ENCODE measurements around the gene PIEZO1. TPM values are rescaled to one million over a fixed set of nuclear protein-coding genes. Genes with fewer than 3 reads are reported as not detected.

PIEZO1 gene
- total and polyA plus RNA-seq, 10 donors, result 145 to 385 (median 201) TPM

DNA sequence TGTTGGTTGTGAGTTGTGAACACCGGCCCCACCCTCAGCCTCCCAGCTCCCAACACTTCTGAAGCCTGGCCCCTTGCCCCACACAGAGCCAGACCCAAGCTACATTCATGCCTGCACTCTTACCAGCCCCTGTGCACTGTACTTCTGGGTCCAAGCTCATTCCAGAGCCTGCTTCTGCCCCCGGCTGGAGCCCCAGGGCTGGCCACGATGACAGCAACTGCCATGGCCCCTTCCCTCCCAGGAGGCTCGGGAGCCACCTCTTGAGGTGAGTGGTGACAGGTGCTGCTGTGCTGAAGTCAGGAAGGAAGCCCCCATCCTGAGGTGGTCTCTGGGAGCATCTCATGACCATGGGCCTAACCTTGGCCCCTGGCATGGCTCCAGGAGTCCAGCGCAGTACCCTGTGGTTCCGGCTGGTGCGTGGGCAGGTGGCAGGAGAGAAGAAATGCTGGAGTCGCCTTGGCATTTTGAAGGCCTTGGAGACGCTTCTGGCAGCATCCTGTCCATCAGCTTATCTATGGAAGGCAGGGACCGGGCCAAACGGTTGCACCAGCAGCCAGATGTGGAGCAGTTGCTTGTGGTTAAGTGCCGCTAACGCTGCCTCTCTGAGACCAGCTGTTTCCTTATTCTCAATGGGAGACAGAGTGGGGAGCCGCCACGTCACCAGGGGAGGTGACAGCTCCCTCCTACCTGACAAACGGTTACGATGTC lies 14.7 kb upstream of the PIEZO1 start:
- TF ChIP-seq POLR2AphosphoS5 (IDR thresholded peaks at IDR 0.05) (no peak), POLR2A (IDR thresholded peaks at IDR 0.05) (no peak)
- TF ChIP-seq, protein P1, sequence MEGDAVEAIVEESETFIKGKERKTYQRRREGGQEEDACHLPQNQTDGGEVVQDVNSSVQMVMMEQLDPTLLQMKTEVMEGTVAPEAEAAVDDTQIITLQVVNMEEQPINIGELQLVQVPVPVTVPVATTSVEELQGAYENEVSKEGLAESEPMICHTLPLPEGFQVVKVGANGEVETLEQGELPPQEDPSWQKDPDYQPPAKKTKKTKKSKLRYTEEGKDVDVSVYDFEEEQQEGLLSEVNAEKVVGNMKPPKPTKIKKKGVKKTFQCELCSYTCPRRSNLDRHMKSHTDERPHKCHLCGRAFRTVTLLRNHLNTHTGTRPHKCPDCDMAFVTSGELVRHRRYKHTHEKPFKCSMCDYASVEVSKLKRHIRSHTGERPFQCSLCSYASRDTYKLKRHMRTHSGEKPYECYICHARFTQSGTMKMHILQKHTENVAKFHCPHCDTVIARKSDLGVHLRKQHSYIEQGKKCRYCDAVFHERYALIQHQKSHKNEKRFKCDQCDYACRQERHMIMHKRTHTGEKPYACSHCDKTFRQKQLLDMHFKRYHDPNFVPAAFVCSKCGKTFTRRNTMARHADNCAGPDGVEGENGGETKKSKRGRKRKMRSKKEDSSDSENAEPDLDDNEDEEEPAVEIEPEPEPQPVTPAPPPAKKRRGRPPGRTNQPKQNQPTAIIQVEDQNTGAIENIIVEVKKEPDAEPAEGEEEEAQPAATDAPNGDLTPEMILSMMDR (IDR thresholded peaks at IDR 0.05 in 8 of 11, conservative IDR thresholded peaks at IDR 0.05 in 3 of 11), result no peak
- DNase-seq, result no peak
- Histone ChIP-seq H3K9me3 (no peaks in the 10 kb centered on the region), H3K36me3 (no peaks in the 10 kb centered on the region), H3K4me3 (no peak overlapping the region), H3K27ac (no peak overlapping the region), H3K4me1 (peaks cover 5 to 61% (median 36%) of the 10 kb centered on the region in 6 donors), H3K27me3 (replicated peaks in 1 of 7) (peaks cover 0 to 9% (median 0%) of the 10 kb centered on the region in 7 donors)
- 29 to 80% (median 38%) methylated on average over 15 to 17 of the region's 17 CpGs for WGBS, 5 donors
- intact Hi-C loops (cut with DNase I; ENCODE audit: low total_unique reads), result no loop called here

DNA sequence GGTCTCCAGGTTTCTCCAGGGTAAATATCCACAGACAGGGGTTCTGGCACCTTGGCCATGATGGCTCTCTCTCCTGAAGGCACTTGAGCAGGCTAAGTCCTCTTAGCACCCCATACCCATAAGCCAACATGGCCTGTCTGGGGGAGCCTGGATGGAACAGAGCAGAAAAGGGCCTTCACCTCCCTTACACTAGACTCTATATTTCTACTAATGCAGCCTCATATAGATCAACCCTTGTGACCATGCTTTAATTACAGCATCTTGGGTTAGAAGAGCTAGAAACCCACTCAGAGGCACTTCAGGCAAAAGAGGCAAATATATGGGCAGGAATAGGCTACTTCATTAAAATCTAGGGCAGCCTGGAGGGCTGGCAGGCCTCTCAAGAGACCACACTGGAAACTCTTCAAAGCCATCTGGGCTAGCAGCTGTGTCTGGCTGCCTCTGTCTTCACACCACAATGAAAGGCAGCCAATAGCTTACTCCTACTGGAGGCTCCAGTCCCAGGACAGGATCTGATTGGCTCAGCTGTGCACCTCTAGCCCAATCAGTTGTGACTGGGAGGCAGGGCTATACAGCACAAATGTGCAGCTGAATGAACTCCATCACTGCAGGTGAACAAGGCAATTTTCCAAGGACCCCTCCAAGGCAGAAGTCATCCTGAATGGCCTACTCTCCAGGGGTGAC lies 13.9 kb upstream of the PIEZO1 start:
- TF ChIP-seq POLR2A (IDR thresholded peaks at IDR 0.05) (no peak), POLR2AphosphoS5 (IDR thresholded peaks at IDR 0.05) (no peak)
- TF ChIP-seq, protein P1 (IDR thresholded peaks at IDR 0.05 in 8 of 11, conservative IDR thresholded peaks at IDR 0.05 in 3 of 11), result no peak
- DNase-seq, result no peak
- Histone ChIP-seq H3K4me1 (peaks cover 0 to 61% (median 35%) of the 10 kb centered on the region in 6 donors), H3K27ac (no peak overlapping the region), H3K4me3 (no peak overlapping the region), H3K9me3 (no peaks in the 10 kb centered on the region), H3K27me3 (replicated peaks in 1 of 7) (peaks cover 0 to 1% (median 0%) of the 10 kb centered on the region in 7 donors), H3K36me3 (no peaks in the 10 kb centered on the region)
- intact Hi-C loops (cut with DNase I; ENCODE audit: low total_unique reads), result no loop called here

DNA sequence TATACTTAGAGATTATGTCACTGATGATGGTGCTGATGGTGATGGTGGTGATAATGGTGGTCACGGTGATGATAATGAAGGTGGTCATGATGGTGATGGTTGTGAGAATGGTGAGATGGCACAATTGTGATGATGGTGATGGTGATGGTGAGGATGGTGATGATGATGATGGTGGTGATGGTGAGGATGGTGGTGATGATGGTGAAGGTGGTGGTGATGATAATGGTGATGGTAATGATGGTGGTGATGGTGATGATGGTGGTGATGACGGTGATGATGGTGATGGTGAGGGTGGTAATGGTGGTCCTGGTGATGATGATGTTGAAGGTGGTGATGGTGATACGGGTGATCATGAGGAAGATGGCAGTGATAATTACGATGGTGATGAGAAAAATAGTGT lies 13.1 kb upstream of the PIEZO1 start:
- Histone ChIP-seq H3K9me3 (no peaks in the 10 kb centered on the region), H3K4me1 (peaks cover 0 to 62% (median 42%) of the 10 kb centered on the region in 6 donors), H3K36me3 (no peaks in the 10 kb centered on the region), H3K4me3 (no peak overlapping the region), H3K27me3 (replicated peaks in 1 of 7) (peaks cover 0 to 6% (median 0%) of the 10 kb centered on the region in 7 donors), H3K27ac (no peak overlapping the region)
- DNase-seq, result no peak
- intact Hi-C loops (cut with DNase I; ENCODE audit: low total_unique reads), result no loop called here
- WGBS, 5 donors, result 91 to 99% (median 95%) methylated on average over 4 of the region's 4 CpGs
- TF ChIP-seq, protein P1 (IDR thresholded peaks at IDR 0.05 in 8 of 11, conservative IDR thresholded peaks at IDR 0.05 in 3 of 11), result no peak
- TF ChIP-seq POLR2A (IDR thresholded peaks at IDR 0.05), result no peak
- TF ChIP-seq POLR2AphosphoS5 (IDR thresholded peaks at IDR 0.05), result no peak

DNA sequence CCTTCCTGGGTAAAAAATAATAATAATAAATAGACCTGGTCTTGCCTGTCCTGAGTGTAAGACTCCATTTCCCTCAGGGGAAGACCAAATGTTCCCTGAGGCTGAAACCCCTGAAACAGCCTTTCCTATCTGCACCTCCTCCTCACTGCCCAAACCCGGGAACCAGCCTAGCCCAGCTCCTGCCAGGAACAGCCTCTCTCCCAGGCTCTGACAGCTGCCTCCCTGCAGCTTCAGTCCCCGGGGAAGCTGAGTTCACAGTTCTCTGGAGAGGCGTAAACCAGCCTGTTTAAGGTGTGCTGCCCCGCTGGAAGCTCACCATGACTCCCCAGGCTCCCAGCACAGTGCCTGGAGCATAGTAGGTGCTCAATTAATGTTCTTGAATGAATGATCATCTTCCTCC lies 11.3 kb upstream of the PIEZO1 start:
- DNase-seq, result no peak
- Histone ChIP-seq H3K27ac (no peak overlapping the region), H3K4me3 (no peak overlapping the region), H3K9me3 (no peaks in the 10 kb centered on the region), H3K36me3 (no peaks in the 10 kb centered on the region), H3K4me1 (peaks cover 7 to 62% (median 45%) of the 10 kb centered on the region in 6 donors), H3K27me3 (replicated peaks in 1 of 7) (peaks cover 0 to 10% (median 0%) of the 10 kb centered on the region in 7 donors)
- TF ChIP-seq, protein P1 (IDR thresholded peaks at IDR 0.05 in 8 of 11, conservative IDR thresholded peaks at IDR 0.05 in 3 of 11), result no peak
- TF ChIP-seq POLR2A (IDR thresholded peaks at IDR 0.05) (no peak), POLR2AphosphoS5 (IDR thresholded peaks at IDR 0.05) (no peak)
- WGBS, 5 donors, result 50 to 83% (median 79%) methylated on average over 1 to 4 of the region's 4 CpGs
- intact Hi-C loops (cut with DNase I; ENCODE audit: low total_unique reads), result no loop called here
